ENCODE results near the gene SLC38A8. TPM values are rescaled to one million over a fixed set of nuclear protein-coding genes. Genes with fewer than 3 reads are reported as not detected.

Gene SLC38A8
- polyA plus RNA-seq, 5 donors: not detected

DNA sequence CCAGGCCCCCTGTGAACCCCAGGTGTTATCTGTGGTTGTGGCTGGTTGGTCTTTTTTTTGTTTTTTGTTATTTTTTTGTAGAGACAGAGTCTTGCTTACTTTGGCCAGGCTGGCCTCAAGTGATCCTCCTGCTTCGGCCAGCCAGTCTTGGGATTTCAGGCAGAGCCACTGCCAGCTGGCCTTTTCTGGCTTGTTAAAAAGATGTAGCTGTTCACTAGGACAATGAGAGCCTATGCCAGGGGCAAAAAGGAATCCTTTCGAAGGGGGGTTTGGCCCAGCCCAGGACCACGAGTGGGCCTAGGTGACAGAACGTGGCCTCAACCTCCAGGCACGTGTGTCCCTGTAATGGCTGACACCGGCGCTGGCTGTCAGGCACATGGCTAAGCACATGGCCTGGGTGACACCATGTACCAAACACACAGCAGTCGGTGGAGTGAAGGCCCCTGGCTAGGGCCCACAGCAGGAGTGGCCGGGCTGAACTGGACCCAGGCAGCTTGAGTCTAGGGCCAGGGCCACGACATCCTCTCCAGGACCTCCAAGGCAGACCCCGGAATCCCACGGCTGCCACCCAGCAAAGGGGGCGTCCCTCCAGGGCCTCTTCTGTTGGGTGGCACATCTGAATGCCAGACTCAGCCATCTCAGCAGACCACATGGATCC is 6.9 kb upstream of the SLC38A8 start:
- DNase-seq: no peak

DNA sequence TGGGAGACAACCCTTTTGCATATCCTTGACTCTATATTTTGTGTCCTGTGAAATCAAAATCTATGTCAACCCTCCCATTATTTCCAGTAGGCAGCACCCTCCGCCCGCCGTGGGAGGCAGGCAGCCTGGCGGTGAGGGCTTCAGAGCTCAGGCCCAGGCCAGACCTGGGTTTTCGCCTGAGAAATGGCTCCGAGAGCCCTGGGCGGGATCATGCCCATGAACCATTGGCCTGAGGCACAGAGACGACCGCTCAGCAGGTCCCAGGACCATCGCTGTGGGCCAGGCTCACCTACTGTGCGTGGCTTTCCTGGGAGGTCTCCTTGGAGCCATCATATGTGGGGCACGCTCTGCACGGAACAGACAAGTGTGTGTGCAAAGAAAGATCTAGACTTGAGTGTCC is 6.3 kb upstream of the SLC38A8 start:
- no peak for DNase-seq

DNA sequence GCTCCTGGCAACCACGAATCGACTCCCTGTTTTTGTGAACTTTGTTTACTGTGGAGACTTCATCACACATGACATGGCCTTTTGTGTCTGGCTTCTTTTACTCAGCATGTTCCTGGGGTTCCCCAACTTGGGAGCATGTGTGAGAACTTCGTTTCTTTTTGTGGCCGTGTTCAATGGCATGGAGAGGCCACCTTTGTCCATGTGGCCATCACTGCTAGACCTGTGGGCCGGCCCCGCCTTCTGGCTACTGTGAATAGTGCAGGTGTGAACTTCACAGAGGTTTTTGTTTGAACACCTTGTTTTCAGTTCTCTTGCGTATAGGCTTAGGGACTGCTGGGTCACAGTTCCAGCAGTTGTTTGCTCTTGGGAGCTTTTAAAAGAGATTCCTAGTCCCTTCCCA is 5.7 kb upstream of the SLC38A8 start:
- no peak for DNase-seq

DNA sequence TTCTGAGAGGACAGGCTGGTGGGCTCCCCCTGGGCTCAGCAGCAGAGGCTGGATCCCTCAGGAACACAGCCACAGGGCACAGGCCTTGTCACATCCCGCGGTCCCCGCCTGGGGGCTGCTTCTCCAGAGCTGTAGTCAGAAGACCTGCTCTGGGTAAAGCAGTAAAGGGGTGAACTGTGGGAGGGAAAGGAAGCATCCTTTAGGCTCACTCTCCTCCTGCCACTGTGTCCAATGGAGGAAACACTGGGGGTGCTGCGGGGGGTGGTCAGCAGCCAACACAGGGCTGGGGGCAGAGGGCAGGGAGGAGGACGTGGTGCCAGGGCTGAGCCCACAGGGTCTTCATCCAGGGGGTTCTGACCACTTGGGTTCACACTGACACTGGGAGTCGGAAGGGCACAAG is 5.0 kb upstream of the SLC38A8 start:
- DNase-seq: no peak

DNA sequence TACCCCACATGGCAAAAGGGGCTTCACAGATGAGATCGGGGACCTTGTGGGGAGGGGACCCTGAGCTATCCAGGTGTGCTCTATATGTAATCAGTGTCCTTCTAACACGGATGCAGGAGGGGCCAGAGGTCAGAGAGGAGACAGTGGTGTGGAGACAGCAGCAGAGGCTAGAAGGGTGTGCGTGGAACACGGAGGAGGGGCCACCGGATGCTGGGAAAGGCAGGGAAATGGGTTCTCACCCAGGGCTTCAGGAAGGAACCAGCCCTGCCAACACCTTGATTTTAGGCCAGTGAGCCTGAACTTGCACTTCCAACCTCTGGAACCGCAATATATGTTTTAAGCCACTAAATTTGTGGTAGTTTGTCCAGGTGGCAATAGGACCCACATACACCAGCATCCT is 4.6 kb upstream of the SLC38A8 start:
- DNase-seq: no peak

DNA sequence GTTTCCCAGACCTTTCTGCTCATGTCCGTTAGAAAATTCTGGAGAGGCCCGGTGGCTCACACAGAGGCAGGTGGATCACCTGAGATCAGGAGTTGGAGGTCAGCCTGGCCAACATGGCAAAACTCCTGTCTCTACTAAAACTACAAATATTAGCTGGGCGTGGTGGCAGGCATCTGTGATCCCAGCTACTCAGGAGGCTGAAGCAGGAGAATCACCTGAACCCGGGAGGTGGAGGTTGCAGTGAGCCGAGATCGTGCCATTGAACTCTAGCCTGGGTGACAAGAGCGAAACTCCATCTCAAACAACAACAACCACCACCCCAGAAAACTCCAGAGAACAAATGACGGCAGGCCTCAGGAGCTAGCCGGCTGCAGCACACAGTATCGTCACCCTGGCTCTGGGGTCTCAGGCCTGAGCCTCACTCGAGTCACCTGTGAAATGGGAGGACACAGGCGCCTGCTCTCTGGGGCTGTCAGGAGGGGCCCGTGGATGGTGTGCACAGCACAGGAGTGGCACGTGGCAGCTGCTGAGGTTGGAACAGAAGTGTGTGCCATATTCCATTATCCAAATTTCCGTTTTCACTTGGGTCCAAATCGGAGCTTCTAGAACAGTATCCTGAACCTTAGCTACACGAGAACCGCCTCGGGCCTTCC is 3.3 kb upstream of the SLC38A8 start:
- DNase-seq: no peak

DNA sequence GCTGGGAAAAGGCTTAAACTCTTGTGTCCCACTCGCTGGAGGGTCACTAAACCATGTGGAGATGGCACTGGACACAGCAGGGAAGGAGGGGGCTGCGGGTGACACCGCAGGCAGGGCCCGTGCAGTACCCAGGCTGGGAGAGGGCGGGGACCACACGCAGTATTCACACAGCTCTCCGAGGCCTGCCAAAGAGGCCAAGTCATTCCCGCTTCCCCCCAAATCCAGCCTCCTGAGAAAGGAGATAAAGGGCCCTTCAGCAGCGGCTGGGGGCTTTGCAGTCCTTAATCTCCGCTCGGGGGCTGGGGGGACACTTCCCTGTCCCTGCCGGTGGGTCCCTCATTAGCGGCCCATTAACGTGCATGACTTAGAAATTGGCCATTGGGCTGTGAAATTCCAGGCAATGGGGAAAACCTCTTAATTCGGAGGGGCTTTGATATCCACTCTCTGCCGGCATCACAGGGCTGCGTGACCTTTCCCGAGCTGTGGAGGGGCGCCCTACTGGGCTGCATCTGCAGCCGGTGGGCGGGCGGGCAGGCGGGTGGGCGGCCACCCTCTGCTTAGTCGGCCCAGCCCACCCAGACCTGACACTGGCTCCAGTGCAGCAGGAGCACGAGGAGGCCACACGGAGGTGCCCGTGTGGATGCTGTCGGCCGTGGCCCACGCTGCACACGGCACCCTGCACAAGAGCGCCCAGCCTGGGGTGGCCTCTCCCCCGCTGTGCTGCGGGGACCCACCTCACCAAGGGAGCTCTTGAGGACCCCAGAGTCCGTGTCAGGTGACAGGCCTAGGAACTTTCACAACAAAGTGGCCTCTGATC is 2.6 kb upstream of the SLC38A8 start:
- DNase-seq: no peak

DNA sequence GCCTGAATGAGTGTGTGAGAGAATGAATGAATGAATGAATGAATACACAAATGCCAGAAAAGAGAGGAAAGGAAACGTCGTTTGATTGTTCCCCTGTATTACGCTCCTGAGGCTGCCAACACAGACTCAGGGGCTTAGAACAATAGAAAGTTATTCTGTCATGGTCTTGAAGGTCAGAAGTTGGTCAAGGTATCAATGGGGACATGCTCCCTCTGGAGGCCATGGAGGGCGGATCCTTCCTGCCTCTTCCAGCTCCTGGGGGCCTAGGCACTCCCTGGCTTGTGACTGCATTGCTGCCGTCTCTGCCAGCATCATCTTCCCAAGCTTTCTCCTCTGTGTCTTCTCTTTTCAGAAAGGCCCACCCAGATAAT is 1.5 kb upstream of the SLC38A8 start:
- no peak for DNase-seq

DNA sequence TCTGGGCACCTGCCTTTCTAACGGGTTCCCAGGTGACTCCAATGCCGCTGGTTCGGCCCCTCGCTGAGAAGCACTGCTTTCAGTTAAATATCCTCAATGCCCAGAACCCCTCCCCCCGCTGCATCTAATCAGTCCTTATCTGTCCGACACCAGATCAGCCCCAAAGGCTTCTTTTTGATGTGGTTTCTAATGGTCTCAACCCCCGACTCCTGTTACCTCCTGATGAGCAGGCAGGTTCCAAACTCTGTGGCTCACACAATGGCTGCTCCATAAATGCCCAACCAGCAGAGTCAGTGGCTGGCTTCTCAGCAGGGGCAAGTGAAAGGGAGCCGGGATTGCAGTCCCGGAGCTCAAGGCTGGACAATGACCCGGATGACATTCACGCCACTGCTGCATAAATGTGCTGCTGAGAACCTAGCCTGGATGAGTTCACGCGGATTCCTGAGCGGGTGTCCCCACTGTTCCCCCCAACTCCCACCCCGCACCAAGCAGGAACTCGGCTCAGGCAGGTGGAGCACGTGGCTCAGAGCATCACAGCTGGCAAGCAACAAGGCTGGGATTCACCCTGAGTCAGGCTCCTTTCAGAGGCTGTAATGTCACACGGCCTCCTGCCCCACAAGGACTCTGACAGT is 1.0 kb upstream of the SLC38A8 start:
- DNase-seq: no peak

DNA sequence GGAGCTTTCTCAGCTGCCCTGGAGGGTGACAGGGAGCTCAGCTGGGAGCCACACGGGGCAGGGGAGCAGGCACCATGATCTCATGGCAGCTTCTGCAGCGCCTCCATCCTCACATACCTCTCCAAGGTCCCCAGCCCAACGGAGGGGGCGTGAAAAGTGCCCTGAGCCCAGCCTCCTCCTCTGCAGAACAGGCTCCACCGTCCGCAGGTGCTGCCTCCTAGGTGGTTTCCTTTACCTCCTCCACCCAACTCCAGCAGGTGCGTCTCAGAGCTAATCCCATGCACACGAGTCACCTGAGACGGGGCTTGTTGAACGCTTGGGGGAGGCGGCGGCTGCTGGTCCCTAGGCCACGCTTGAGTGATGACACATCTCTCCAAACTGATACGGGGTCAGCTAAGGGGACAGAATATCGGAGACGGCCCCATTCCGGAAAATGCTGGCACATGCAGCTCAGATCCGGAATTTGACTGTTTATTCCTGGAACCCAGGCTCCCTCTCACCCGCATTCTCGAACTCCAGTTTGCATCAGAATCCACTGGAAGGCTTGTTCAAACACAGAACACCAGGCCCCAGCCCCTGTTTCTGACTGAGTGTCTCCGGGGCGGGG is 387 bp upstream of the SLC38A8 start:
- DNase-seq: no peak

DNA sequence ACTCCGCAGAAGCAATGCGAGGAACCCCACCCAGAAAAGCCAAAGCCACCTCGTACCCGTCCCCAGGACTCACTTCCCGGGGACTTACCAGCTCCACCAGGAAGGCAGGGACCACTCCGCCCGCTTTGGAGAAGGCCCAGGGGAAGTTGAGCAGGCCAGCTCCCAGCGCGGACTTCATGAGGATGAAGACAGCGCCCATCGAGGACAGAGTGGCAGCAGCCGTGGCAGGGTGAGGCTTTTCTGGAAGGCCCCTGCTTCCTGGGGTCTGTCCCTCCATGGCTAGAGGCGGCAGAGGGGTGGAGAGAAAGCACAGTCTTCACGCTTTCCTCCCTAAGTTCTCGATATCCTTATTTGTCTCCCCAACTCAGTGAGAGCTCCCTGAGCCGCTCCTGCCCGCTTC is 714 bp downstream of the SLC38A8 start:
- DNase-seq: no peak

DNA sequence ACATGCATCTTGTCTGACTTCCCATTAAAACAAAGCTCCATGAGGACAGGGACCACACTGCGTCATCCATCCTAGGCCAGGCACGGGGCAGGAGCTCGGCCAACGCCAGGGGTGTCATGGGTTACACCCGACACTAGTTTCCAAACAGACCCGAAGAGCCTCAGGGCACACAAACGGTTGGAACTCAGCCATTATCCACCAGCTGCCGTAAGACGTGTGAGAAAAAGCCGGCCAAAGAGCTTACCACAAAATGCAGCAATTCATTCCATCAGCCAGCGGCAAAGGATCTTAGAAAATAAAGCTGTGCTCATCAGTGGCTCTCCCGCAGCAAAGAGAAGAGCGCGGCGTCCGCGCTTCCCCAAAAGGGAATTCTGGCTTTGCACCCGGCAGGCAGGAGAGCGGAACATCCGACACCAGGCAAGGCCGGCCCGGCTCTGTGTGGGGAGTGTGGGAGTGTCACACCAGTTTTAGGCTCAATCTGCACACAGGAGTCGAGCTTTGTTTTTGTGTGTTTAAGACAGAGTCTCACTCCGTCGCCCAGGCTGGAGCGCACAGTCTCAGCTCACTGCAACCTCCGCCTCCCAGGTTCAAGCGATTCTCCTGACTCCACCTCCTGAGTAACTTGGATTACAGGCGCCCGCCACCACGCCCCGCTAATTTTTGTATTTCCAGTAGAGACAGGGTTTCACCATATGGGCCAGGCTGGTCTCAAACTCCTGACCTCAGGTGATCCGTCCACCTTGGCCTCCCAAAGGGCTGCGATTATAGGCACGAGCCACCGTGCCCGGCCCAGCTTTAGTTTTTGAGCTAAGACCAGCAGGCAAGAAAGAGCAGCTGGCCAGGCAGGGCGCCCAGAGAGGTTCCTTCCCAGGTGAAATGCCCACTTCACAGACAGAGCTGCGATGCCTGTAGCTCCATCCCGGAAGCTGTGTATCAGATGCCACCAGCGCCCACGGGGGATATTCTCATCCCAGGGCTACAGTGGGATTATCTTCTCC is 1.5 kb downstream of the SLC38A8 start:
- DNase-seq: no peak

DNA sequence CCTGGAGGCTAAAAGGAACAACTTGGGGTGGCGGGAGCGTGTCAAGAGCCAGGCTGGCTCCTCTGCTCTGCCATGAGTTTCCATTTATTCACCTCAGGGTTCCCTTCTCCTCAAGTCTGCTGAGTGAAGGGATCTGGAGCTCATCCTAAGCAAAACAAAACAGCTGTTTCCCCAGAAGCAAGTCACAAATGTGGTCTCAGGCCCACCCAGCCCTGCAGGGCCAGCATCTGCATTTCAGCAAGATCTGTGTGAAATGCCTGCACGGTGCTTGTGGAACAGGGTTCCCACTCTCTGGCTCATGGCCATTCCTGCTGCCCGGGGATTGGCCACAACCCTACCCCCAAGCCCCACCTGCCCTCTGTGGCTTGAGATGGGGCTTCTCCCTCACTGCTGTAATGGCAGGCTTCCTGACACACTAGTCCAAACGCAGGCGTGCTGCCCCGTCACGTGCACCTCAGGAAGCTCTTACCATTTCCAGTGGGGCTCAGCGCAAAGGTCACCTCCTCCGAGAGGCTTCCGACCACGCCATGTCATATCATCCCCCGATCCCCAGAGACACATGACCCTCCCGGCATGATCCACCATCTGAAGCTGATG is 2.3 kb downstream of the SLC38A8 start:
- DNase-seq: no peak

DNA sequence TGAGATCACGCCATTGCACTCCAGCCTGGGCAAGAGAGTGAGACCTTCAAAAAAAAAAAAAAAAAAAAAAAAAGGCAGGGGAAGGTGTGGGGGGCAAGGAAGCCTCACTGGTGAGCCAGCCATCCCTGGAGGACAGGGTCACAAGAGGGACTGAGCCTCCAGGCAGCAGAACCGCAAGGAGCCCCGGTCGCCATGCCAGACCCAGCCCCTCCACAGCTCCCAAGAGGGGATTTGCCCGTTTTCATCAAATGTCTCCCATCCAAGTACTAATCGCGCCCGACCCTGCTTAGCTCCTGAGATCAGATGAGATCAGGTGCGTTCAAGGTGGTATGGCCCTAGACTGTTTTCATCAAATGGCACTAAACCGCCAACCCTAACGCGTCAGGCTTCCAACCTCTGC is 2.9 kb downstream of the SLC38A8 start:
- no peak for DNase-seq

DNA sequence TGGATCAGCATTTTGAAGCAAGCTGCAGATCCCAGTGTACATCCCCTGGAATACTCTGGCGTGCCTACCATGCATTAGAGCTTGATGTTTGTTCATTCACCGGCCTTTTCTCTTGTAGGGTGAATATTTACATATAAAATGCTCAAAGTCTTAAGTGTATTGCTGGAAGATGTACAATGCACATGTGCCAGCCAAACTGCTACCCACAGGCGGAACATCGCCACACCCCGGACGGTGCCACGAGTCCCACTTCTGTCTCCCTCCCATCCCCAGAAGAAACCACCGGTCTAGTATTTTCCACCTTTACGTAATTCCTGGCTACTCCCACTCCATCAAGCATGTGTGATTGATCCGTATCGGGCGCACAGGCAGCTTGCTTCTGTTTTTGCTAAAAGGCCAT is 4.1 kb downstream of the SLC38A8 start:
- DNase-seq: no peak

DNA sequence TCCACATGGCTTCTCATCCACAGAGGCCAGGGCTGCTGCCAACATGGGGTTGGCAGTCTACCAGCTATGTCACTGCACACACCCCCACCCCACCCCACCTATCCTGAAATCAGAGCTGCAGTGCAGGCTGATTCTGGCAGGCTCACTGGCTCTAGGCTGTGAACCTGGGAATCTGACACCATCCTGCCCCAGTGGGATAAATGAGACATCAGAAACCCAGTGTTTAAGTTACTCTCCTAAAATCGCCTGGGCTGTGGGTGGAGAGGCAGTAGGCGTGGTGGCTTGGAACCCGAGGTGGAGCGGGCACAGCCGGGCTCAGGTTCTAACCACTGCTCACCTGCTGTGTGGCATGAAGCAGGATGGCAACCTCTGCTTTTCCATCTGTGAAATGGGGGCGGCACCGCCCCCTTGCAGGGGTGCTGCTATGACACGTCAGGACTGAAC is 5.6 kb downstream of the SLC38A8 start:
- DNase-seq: no peak

DNA sequence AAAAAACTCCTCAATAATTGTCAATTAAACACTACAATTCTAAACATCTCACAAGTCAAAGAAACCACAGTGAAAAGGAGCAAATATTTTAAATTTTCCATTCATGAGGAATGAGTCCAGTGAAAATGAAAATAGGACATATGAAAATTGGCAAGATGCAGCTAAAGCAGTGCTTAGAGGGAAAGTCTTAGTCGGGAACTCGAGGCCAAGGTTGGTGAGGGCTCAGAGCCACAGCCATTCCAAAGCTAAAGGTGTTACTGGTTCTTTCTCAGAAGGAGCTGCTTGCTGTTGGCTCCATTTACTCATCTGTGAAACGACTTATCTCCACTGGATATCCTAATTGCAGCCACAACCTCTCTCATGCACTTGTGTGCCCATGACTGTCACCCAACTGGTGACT is 6.5 kb downstream of the SLC38A8 start:
- no peak for DNase-seq

DNA sequence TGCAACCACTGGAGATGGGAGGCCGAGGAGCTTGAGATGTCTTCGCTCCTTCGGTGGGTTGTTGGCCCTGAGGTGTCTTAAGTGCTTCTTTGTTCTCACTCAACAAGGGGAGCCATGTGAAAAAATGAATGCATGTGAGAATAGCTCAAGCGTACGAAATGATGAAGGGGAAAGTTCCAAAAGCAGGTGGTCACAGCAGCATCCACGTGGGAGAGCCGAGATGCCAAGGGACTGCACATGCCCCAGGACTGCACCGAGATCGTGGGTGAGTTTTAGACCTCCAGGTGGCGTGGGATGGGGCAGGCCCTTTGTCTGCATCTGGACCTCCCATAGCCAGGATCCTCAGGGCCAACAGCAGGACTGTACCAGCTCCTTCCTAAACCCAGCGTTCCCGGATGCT is 8.1 kb downstream of the SLC38A8 start:
- no peak for DNase-seq

DNA sequence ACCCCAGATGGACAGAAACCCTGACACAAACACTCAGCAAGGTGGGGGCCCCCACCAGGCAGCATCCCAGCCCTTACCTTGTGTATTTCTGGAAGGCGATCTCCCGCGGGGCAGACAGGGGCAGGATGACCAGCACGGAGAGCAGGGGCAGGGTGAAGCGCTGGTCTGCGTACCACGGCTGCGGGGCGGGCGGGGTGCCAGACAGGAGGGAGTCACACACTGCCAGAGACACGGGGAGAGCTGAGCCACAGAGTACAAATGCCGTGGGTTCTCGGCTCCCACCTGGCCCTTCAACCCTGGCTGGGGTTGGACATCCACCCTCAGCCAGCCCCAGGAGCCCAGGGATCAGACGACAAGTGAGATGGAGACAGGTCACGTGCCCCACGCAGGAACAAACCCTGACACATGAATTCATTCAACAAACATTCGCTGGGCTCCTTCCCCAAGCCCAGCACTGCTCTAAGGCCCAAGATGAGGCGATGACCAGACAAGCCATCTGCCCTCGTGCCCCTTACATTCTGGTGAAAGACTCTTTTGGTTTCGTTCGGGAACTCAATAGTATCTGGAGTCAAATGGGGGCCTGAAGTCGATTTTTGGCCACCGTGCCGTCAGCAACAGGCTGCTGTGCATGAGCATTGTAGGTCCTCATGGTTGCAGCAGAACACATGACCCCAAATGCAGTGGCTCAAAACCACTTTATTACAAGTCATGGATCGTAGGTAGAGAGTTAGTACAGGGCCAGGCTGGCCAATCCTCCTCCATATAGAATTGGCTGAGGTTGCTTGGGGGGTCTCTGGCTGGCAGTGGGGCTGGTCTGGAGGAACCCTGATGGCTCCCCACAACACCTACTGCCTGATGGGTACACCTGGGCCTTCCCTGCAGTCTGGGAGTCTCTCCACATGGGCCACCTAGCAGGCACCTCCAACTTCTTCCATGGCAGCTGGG is 9.1 kb downstream of the SLC38A8 start:
- no peak for DNase-seq
